ENCODE data around the gene MRPS18A.
"Not testable (repeated sequence)": the region's sequence is repeated elsewhere in the genome, so short reads cannot be mapped to it uniquely, and the experiment has no call there.

Gene MRPS18A

GRCh38 chr6:43716099-43716498, 28.5 kb upstream of the MRPS18A start:
- no peak for DNase-seq

GRCh38 chr6:43715056-43715788, 27.6 kb upstream of the MRPS18A start:
- DNase-seq: peak in 1 of 2 experiments; percentile 52

- peak in 1 of 2 experiments; percentile 84 for DNase-seq
Observed at GRCh38 chr6:43714311-43715055, 26.9 kb upstream of the MRPS18A start.

GRCh38 chr6:43713643-43714310, 26.2 kb upstream of the MRPS18A start:
- DNase-seq: no peak

- no peak for DNase-seq
Observed at GRCh38 chr6:43712579-43712978, 25.0 kb upstream of the MRPS18A start.

- no peak for DNase-seq
Observed at GRCh38 chr6:43710576-43710975, 23.0 kb upstream of the MRPS18A start.

- DNase-seq: no peak
Observed at GRCh38 chr6:43709654-43710303, 22.2 kb upstream of the MRPS18A start.

GRCh38 chr6:43708860-43709653, 21.5 kb upstream of the MRPS18A start:
- no peak for DNase-seq

GRCh38 chr6:43707767-43708166, 20.2 kb upstream of the MRPS18A start:
- no peak for DNase-seq

- no peak for DNase-seq
Observed at GRCh38 chr6:43707269-43707668, 19.7 kb upstream of the MRPS18A start.

- no peak for DNase-seq
Observed at GRCh38 chr6:43706788-43707187, 19.2 kb upstream of the MRPS18A start.

GRCh38 chr6:43705996-43706395, 18.4 kb upstream of the MRPS18A start:
- peak in 1 of 2 experiments; percentile 26 for DNase-seq

GRCh38 chr6:43703512-43704429, 16.2 kb upstream of the MRPS18A start:
- no peak for DNase-seq

- peak; percentile 89 to 92 for DNase-seq
Observed at GRCh38 chr6:43702534-43703440, 15.2 kb upstream of the MRPS18A start.

GRCh38 chr6:43702171-43702533, 14.6 kb upstream of the MRPS18A start:
- no peak for DNase-seq

GRCh38 chr6:43700939-43701560, 13.5 kb upstream of the MRPS18A start:
- DNase-seq: not testable (repeated sequence)

- peak in 1 of 2 experiments; percentile 38 for DNase-seq
Observed at GRCh38 chr6:43699564-43700186, 12.1 kb upstream of the MRPS18A start.

GRCh38 chr6:43698584-43699349, 11.2 kb upstream of the MRPS18A start:
- DNase-seq: no peak
